Vagina (tissue), 2 donors: ENCODE measurements around the gene RBPJ. TPM values are rescaled to one million over a fixed set of nuclear protein-coding genes. Genes with fewer than 3 reads are reported as not detected.
"Not testable (repeated sequence)": the region's sequence is repeated elsewhere in the genome, so short reads cannot be mapped to it uniquely, and the experiment has no call there.

Source experiments
- DNase-seq, 2 donors: peaks; one replicate each; pipeline ENCODE4 v3.0.0-alpha.2; 2017; ENCODE audit errors: extremely low spot score in 2 of 2
- H3K27ac ChIP-seq: fragments of 200-600 bp; sonication (generic); one replicate; pipeline ENCODE4 v1.5.1; 2019
- H3K27me3 ChIP-seq: fragments of 200-600 bp; sonication (generic); one replicate; pipeline ENCODE4 v1.5.1; 2019
- H3K36me3 ChIP-seq, 2 donors: fragments of 200-600 bp; sonication (generic); one replicate each; pipeline ENCODE4 v1.5.1; 2017 to 2019
- H3K4me1 ChIP-seq: fragments of 200-600 bp; sonication (generic); one replicate; pipeline ENCODE4 v1.5.1; 2019
- H3K4me3 ChIP-seq, 2 donors: fragments of 200-600 bp; sonication (generic); 1 replicate in 1 of 2; 2 replicates in 1 of 2; pipeline ENCODE4 v1.5.1; 2016 to 2019
- H3K9me3 ChIP-seq: fragments of 200-600 bp; sonication (generic); one replicate; pipeline ENCODE4 v1.5.1; 2019
- POLR2A ChIP-seq, 2 donors: fragments of 450-650 bp; IDR thresholded peaks; one replicate each; pipeline ENCODE4 v1.6.1; 2017; ENCODE audit warnings: antibody characterized with exemption in 2 of 2, mild to moderate bottlenecking in 2 of 2, moderate library complexity in 2 of 2
- POLR2AphosphoS5 ChIP-seq, 2 donors: sonication (generic); formaldehyde crosslinking; IDR thresholded peaks; one replicate each; pipeline ENCODE4 v1.9.0; 2017; ENCODE audit warnings: antibody characterized with exemption in 2 of 2, mild to moderate bottlenecking in 2 of 2, low read depth in 1 of 2; ENCODE audit not compliant: insufficient read depth in 1 of 2
- intact Hi-C: fragments of 100-400 bp; cut with DNase I; formaldehyde crosslinking; loops from one replicate; pipeline ENCODE4 v1.15.1; 2023
- total RNA-seq: library from RNA; depleted of rRNA; stranded (reverse); fragments of >200 nt; gene quantifications from one replicate; pipeline ENCODE4 v1.2.3, GENCODE V29; 2016
- TF ChIP-seq, protein P1 (sequence below), 3 experiments: fragments of 450-650 bp in 2 of 3; fragments of 200-600 bp in 1 of 3; sonication (generic) in 1 of 3; IDR thresholded peaks; one replicate each; pipeline ENCODE4 v1.5.1; 2017 to 2019; ENCODE audit warnings: antibody characterized with exemption in 3 of 3, mild to moderate bottlenecking in 2 of 3, moderate library complexity in 2 of 3

The RBPJ gene
- total RNA-seq, 1 donor from 2014 or later = 50.8 TPM

DNA sequence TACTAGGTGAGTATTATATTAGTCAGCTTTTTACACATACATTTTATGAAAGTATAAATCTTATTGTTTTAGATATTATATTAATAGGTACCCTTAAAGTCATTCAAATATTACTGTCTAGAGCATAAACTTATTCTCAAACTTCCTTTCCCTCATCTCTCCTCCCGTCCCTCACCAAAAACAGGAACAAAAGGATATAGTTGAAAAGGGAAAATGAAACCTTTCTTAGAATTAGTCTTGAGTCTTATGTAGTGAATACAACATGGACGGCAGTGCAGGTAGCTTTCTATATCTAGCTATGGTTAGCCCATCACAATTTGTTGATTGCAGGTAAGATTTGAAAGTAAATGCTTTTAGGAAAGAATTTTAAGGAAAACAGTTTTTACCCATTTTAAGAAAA, 65.6 kb downstream of the RBPJ start:
- TF ChIP-seq POLR2AphosphoS5 (IDR thresholded peaks at IDR 0.05; ENCODE audit: insufficient read depth in 1 of 2, low read depth in 1 of 2) (no peak), POLR2A (IDR thresholded peaks at IDR 0.05) (no peak)
- TF ChIP-seq, protein P1, sequence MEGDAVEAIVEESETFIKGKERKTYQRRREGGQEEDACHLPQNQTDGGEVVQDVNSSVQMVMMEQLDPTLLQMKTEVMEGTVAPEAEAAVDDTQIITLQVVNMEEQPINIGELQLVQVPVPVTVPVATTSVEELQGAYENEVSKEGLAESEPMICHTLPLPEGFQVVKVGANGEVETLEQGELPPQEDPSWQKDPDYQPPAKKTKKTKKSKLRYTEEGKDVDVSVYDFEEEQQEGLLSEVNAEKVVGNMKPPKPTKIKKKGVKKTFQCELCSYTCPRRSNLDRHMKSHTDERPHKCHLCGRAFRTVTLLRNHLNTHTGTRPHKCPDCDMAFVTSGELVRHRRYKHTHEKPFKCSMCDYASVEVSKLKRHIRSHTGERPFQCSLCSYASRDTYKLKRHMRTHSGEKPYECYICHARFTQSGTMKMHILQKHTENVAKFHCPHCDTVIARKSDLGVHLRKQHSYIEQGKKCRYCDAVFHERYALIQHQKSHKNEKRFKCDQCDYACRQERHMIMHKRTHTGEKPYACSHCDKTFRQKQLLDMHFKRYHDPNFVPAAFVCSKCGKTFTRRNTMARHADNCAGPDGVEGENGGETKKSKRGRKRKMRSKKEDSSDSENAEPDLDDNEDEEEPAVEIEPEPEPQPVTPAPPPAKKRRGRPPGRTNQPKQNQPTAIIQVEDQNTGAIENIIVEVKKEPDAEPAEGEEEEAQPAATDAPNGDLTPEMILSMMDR (IDR thresholded peaks at IDR 0.05) = no peak
- Histone ChIP-seq H3K36me3 (peaks cover 0 to 13% of the 10 kb centered on the region in 2 donors), H3K4me3 (no peak overlapping the region), H3K27me3 (no peaks in the 10 kb centered on the region), H3K4me1 (no peaks in the 10 kb centered on the region), H3K27ac (no peak overlapping the region), H3K9me3 (no peaks in the 10 kb centered on the region)
- intact Hi-C loops = no loop called here
- DNase-seq = no peak

DNA sequence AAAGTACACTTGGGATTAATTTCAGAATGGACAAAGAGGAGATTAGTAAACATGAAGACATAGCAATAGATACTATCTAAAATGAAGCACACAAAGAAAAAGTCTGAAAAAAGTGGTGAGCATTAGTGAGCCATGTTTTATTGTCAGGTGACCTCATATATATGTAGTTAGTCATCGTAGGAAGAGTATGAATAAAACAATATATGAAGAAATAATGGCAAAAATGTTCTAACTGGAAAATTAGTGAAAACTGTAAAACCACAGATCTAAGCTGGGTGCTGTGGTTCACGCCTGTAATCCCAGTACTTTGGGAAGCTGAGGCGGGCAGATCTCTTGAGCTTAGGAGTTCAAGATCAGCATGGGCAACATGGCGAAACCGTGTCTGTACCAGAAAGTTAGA, 67.9 kb downstream of the RBPJ start:
- no peaks in the 10 kb centered on the region for H3K9me3 ChIP-seq
- intact Hi-C loops = no loop called here
- no peak for DNase-seq
- peaks cover 0 to 13% of the 10 kb centered on the region in 2 donors for H3K36me3 ChIP-seq
- H3K27me3 ChIP-seq = no peaks in the 10 kb centered on the region
- no peak overlapping the region for H3K4me3 ChIP-seq
- H3K27ac ChIP-seq = no peak overlapping the region
- H3K4me1 ChIP-seq = no peaks in the 10 kb centered on the region
- TF ChIP-seq POLR2AphosphoS5 (IDR thresholded peaks at IDR 0.05; ENCODE audit: insufficient read depth in 1 of 2, low read depth in 1 of 2) = no peak
- TF ChIP-seq, protein P1 (IDR thresholded peaks at IDR 0.05) = no peak
- TF ChIP-seq POLR2A (IDR thresholded peaks at IDR 0.05) = no peak

DNA sequence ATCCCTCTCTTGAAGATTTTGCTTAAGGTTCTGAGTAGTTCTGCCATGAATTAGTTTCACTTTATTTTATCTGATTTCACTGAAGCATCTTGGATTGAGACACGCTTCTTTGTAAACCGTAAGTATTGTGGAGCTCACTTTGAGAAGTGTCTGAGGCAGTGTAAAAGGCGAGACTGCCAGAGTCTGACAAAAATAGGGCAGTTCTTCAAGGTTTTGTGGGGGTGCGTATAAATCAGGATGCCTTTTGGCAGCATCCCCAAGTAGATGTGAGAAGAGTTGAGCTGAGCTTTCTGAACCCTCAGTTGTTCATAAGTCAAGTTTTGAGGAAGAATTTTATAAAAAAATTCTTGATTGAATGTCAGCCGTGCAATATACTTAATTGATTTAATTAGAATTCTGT, 76.3 kb downstream of the RBPJ start:
- Histone ChIP-seq H3K4me3 (no peak overlapping the region), H3K4me1 (peaks cover 15% of the 10 kb centered on the region), H3K27me3 (no peaks in the 10 kb centered on the region), H3K9me3 (no peaks in the 10 kb centered on the region), H3K36me3 (peaks cover 0 to 4% of the 10 kb centered on the region in 2 donors), H3K27ac (no peak overlapping the region)
- no peak for DNase-seq
- intact Hi-C loops = no loop called here
- TF ChIP-seq POLR2AphosphoS5 (IDR thresholded peaks at IDR 0.05; ENCODE audit: insufficient read depth in 1 of 2, low read depth in 1 of 2) (no peak), POLR2A (IDR thresholded peaks at IDR 0.05) (no peak)
- TF ChIP-seq, protein P1 (IDR thresholded peaks at IDR 0.05) = no peak

DNA sequence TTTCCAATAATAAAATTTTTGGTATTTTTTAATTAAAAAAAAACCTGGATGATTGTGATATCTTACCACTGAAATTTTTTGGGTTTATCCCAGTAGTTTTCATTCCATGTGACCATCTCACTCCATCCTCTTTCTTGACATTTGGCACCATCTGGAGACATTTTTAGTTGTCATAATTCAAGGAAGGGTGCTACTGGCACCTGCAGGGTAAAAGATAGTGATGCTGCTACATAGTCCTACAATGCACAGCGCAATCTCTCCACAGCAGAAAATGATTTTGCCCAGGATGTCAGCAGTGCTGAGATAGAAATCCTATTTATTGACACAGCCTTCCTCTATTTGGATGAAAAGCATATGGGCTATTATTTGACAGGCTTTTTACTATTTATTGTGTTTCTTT, 79.3 kb downstream of the RBPJ start:
- no peak for DNase-seq
- intact Hi-C loops = loop anchor here (10.0 kb wide), 1 partner anchor 75 kb away; the partner anchor contains the start of gene RBPJ
- Histone ChIP-seq H3K4me3 (no peak overlapping the region), H3K36me3 (peaks cover 0 to 4% of the 10 kb centered on the region in 2 donors), H3K4me1 (peaks cover 15% of the 10 kb centered on the region), H3K9me3 (no peaks in the 10 kb centered on the region), H3K27ac (no peak overlapping the region), H3K27me3 (no peaks in the 10 kb centered on the region)
- TF ChIP-seq POLR2AphosphoS5 (IDR thresholded peaks at IDR 0.05; ENCODE audit: insufficient read depth in 1 of 2, low read depth in 1 of 2) = no peak
- TF ChIP-seq, protein P1 (IDR thresholded peaks at IDR 0.05) = no peak
- TF ChIP-seq POLR2A (IDR thresholded peaks at IDR 0.05) = no peak

DNA sequence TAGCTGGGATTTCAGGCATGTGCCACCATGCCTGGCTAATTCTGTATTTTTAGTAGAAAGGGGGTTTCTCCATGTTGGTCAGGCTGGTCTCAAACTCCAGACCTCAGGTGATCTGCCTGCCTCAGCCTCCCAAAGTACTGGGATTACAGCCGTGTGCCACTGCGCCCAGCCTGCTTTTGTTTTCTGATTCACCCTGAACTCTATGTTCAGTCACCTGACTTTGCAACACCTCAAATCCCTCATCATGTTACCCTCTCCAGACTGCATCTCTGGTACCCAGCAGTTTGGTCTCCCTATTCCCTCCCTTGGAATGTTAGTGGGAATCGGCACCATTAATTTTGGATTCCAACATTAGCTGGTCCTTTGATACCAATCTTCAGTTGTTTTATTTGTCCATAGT, 81.2 kb downstream of the RBPJ start:
- not testable (repeated sequence) for H3K27ac ChIP-seq, H3K4me1 ChIP-seq, H3K27me3 ChIP-seq, H3K9me3 ChIP-seq, DNase-seq, H3K36me3 ChIP-seq, H3K4me3 ChIP-seq
- intact Hi-C loops = loop anchor here (10.0 kb wide), 1 partner anchor 77 kb away; the partner anchor contains the start of gene RBPJ
